OCI-LY3 (cell line): ENCODE data around the gene CCDC106.

ENCODE experiments used
- EZH2phosphoT487 ChIP-seq: fragments of 200-600 bp; shearing (Covaris generic); IDR thresholded peaks from 2 replicates; pipeline ENCODE4 v1.6.1; 2018; ENCODE audit warnings: antibody characterized with exemption, mixed run types, low read depth
- TF ChIP-seq, protein P1 (sequence below): fragments of 200-600, 300-600 bp; sonication (generic); IDR thresholded peaks from 2 replicates; pipeline ENCODE4 v1.5.1; 2014; ENCODE audit warnings: antibody characterized with exemption, low read length, low read depth

GRCh38 chr19:55680339-55681130 lies 32.5 kb downstream of the CCDC106 start:
- TF ChIP-seq, protein P1, sequence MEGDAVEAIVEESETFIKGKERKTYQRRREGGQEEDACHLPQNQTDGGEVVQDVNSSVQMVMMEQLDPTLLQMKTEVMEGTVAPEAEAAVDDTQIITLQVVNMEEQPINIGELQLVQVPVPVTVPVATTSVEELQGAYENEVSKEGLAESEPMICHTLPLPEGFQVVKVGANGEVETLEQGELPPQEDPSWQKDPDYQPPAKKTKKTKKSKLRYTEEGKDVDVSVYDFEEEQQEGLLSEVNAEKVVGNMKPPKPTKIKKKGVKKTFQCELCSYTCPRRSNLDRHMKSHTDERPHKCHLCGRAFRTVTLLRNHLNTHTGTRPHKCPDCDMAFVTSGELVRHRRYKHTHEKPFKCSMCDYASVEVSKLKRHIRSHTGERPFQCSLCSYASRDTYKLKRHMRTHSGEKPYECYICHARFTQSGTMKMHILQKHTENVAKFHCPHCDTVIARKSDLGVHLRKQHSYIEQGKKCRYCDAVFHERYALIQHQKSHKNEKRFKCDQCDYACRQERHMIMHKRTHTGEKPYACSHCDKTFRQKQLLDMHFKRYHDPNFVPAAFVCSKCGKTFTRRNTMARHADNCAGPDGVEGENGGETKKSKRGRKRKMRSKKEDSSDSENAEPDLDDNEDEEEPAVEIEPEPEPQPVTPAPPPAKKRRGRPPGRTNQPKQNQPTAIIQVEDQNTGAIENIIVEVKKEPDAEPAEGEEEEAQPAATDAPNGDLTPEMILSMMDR: no peak
- no peak for TF ChIP-seq EZH2phosphoT487
